Progenitor cell of endocrine pancreas (in vitro differentiated cells): Measurements from ENCODE around the gene YAE1. TPM values are rescaled to one million over a fixed set of nuclear protein-coding genes. Genes with fewer than 3 reads are reported as not detected.

Source experiments
- DNase-seq: peaks from one replicate; pipeline ENCODE4 v3.0.0; 2021; ENCODE audit warnings: low spot score; ENCODE audit not compliant: unreplicated experiment
- H3K27ac Mint-ChIP-seq: 2 replicates; pipeline ENCODE4 v1.8.0; 2021; ENCODE audit warnings: mild to moderate bottlenecking, moderate library complexity, mixed read lengths
- H3K27me3 Mint-ChIP-seq: 2 replicates; pipeline ENCODE4 v1.8.0; 2021; ENCODE audit warnings: mixed read lengths
- H3K36me3 Mint-ChIP-seq: 2 replicates; pipeline ENCODE4 v1.8.0; 2022; ENCODE audit warnings: mixed read lengths; ENCODE audit not compliant: insufficient read depth
- H3K4me1 Mint-ChIP-seq: 2 replicates; pipeline ENCODE4 v1.8.0; 2021; ENCODE audit warnings: low read depth, mixed read lengths
- H3K4me3 Mint-ChIP-seq: 2 replicates; pipeline ENCODE4 v1.8.0; 2021; ENCODE audit warnings: low read depth, mild to moderate bottlenecking, moderate library complexity, mixed read lengths
- H3K9me3 Mint-ChIP-seq: 2 replicates; pipeline ENCODE4 v1.8.0; 2021; ENCODE audit warnings: low read depth, mixed read lengths
- total RNA-seq: library from RNA; stranded (reverse); gene quantifications from 2 replicates; pipeline ENCODE4 v1.2.1, GENCODE V29; 2021
- TF ChIP-seq, protein P1 (sequence below): fragments of 200-600 bp; sonication (generic); IDR thresholded peaks from one replicate; pipeline ENCODE4 v1.5.0; 2021; ENCODE audit warnings: antibody characterized with exemption, mild to moderate bottlenecking; ENCODE audit not compliant: unreplicated experiment

The YAE1 gene
- total RNA-seq, 1 donor from 2014 or later: 35.0 TPM

- H3K36me3 Mint-ChIP-seq: no peaks in the 10 kb centered on the region
- peaks cover 27% of the 10 kb centered on the region for H3K4me1 Mint-ChIP-seq
- H3K27ac Mint-ChIP-seq: peak overlapping the region; percentile 56
- no peaks in the 10 kb centered on the region for H3K27me3 Mint-ChIP-seq
- TF ChIP-seq, protein P1, sequence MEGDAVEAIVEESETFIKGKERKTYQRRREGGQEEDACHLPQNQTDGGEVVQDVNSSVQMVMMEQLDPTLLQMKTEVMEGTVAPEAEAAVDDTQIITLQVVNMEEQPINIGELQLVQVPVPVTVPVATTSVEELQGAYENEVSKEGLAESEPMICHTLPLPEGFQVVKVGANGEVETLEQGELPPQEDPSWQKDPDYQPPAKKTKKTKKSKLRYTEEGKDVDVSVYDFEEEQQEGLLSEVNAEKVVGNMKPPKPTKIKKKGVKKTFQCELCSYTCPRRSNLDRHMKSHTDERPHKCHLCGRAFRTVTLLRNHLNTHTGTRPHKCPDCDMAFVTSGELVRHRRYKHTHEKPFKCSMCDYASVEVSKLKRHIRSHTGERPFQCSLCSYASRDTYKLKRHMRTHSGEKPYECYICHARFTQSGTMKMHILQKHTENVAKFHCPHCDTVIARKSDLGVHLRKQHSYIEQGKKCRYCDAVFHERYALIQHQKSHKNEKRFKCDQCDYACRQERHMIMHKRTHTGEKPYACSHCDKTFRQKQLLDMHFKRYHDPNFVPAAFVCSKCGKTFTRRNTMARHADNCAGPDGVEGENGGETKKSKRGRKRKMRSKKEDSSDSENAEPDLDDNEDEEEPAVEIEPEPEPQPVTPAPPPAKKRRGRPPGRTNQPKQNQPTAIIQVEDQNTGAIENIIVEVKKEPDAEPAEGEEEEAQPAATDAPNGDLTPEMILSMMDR: no peak
- no peak for DNase-seq
- H3K4me3 Mint-ChIP-seq: no peak overlapping the region
- H3K9me3 Mint-ChIP-seq: no peaks in the 10 kb centered on the region
These were observed 35.2 kb upstream of the YAE1 start for GRCh38 chr7:39530971-39531370.

DNA sequence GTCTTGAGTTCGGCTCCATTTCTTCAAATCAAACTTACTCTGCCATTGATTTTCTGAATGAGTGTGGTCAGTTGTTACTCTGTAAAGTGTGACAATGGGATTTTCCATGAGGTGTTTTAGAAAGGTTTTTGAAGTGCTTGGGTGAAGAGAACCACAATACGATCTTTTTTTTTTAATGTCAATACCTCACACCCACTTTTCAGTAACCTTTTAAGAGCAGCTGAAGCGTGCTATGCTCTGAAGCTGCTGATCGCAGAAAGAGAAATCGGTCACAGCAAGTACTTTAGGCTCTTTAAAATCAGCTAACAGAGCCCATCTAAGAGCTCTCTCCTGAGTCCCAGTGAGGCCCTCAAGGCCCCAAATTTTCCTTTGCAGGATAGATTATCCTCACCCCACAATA, 34.4 kb upstream of the YAE1 start:
- no peak for DNase-seq
- H3K4me1 Mint-ChIP-seq: peaks cover 27% of the 10 kb centered on the region
- H3K9me3 Mint-ChIP-seq: no peaks in the 10 kb centered on the region
- H3K27ac Mint-ChIP-seq: no peak overlapping the region
- H3K4me3 Mint-ChIP-seq: no peak overlapping the region
- TF ChIP-seq, protein P1: no peak
- no peaks in the 10 kb centered on the region for H3K27me3 Mint-ChIP-seq
- H3K36me3 Mint-ChIP-seq: no peaks in the 10 kb centered on the region

DNA sequence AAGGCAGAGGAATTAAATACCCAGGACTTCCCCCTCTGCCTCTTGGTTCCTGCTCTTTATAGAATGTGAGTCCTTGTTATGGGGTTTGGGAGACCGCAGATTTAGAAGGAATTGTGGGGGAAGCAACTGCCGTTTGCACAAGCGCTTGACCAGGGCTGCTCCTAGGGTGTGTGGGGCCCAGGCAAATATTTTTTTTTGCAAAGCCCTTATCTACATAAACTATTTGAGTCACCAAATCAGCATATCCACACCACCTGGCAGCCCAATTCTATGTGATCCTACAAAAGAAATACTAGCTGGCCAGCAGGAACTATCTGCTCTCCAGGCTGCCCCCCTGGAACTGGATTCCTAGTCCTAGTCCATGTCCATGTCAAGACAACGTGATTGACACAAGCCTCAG, 33.4 kb upstream of the YAE1 start:
- Mint-ChIP-seq H3K4me1 (peaks cover 27% of the 10 kb centered on the region), H3K27ac (no peak overlapping the region), H3K4me3 (no peak overlapping the region), H3K9me3 (no peaks in the 10 kb centered on the region), H3K36me3 (no peaks in the 10 kb centered on the region), H3K27me3 (no peaks in the 10 kb centered on the region)
- TF ChIP-seq, protein P1: no peak
- DNase-seq: no peak

DNA sequence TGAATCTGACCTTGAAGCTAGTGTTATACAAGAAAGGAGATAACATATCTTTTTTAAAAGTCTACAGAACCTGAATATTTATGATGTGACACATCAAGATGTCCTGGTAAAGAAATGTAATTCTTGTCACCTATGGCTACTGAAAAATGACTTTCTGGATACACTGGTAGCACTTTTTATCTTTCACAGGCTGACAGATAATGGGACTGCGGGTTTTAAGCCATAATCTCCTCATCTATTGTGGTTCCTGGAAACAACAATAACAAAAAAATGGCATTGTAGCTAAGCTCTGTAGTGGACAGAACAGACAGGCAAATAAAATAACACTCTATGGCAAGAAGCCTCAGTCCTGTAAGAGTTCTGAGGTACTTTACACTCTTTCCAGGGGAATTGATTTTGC, 31.6 kb upstream of the YAE1 start:
- Mint-ChIP-seq H3K27me3 (no peaks in the 10 kb centered on the region), H3K4me1 (peaks cover 27% of the 10 kb centered on the region), H3K4me3 (no peak overlapping the region), H3K27ac (no peak overlapping the region), H3K9me3 (no peaks in the 10 kb centered on the region), H3K36me3 (no peaks in the 10 kb centered on the region)
- DNase-seq: no peak
- TF ChIP-seq, protein P1: no peak

DNA sequence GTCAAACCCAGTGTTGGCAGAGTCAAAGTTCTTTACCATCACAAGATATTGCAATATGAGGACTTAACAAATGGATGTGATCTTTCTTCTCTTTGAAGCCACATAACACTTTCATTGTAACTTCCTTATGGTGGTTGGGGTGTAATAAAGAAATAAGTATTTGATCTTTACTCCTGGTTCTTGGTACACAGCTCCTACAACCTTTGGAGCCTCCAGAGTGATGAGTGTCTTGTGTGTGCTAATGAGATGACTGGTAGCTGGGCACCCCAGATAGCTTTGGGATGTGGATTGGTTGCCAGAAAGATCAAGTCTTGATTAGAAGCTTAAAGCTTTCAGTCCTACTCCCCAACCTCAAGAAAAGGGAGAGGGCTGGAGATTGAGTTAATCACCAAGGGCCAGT, 31.1 kb upstream of the YAE1 start:
- Mint-ChIP-seq H3K4me1 (peaks cover 30% of the 10 kb centered on the region), H3K27ac (no peak overlapping the region), H3K9me3 (no peaks in the 10 kb centered on the region), H3K27me3 (no peaks in the 10 kb centered on the region), H3K36me3 (no peaks in the 10 kb centered on the region), H3K4me3 (no peak overlapping the region)
- DNase-seq: no peak
- TF ChIP-seq, protein P1: no peak

GRCh38 chr7:39535720-39536119, 30.5 kb upstream of the YAE1 start:
- TF ChIP-seq, protein P1: no peak
- Mint-ChIP-seq H3K4me3 (no peak overlapping the region), H3K27me3 (no peaks in the 10 kb centered on the region), H3K4me1 (peaks cover 30% of the 10 kb centered on the region), H3K36me3 (no peaks in the 10 kb centered on the region), H3K27ac (no peak overlapping the region), H3K9me3 (no peaks in the 10 kb centered on the region)
- no peak for DNase-seq
